Body of pancreas (tissue), 4 donors: ENCODE measurements around the gene ATG7.

Experiments
- POLR2A ChIP-seq, 3 donors: fragments of 450-650 bp; IDR thresholded peaks; one replicate each; pipeline ENCODE4 v1.6.1; 2016; ENCODE audit warnings: antibody characterized with exemption in 3 of 3, mild to moderate bottlenecking in 2 of 3
- TF ChIP-seq, protein P1 (sequence below), 7 experiments: fragments of 450-650 bp in 4 of 7; fragments of 200-600 bp in 3 of 7; sonication (generic) in 3 of 7; IDR thresholded peaks; one replicate each; pipeline ENCODE4 v1.5.1; 2016 to 2019; ENCODE audit warnings: antibody characterized with exemption in 7 of 7

DNA sequence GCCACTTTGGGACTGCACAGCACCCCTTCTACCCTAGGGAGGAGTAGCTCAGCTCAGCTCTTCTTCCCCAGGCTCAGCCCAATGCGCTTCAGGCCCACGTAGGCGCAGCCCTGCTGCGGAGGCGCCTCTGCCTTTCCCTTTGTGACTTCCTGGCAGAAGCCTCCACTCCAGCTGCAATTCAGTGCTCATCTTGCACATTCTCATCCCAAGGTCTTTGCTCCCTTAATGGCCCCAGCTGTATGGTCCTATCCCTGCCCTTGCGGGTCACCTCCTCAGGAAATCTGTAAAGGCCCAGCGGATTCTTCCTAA lies 262.6 kb downstream of the ATG7 start:
- TF ChIP-seq, protein P1, sequence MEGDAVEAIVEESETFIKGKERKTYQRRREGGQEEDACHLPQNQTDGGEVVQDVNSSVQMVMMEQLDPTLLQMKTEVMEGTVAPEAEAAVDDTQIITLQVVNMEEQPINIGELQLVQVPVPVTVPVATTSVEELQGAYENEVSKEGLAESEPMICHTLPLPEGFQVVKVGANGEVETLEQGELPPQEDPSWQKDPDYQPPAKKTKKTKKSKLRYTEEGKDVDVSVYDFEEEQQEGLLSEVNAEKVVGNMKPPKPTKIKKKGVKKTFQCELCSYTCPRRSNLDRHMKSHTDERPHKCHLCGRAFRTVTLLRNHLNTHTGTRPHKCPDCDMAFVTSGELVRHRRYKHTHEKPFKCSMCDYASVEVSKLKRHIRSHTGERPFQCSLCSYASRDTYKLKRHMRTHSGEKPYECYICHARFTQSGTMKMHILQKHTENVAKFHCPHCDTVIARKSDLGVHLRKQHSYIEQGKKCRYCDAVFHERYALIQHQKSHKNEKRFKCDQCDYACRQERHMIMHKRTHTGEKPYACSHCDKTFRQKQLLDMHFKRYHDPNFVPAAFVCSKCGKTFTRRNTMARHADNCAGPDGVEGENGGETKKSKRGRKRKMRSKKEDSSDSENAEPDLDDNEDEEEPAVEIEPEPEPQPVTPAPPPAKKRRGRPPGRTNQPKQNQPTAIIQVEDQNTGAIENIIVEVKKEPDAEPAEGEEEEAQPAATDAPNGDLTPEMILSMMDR (IDR thresholded peaks at IDR 0.05), result no peak
- no peak for TF ChIP-seq POLR2A (IDR thresholded peaks at IDR 0.05)
